Esophagus squamous epithelium (tissue), 4 donors: ENCODE data around the gene ARHGEF37.

Source experiments
- CTCF ChIP-seq, 6 experiments: fragments of 450-650 bp in 4 of 6; fragments of 200-600 bp in 2 of 6; sonication (generic) in 2 of 6; IDR thresholded peaks; one replicate each; pipeline ENCODE4 v1.5.1; 2016 to 2019; ENCODE audit warnings: antibody characterized with exemption in 6 of 6, mild to moderate bottlenecking in 4 of 6, moderate library complexity in 4 of 6
- POLR2A ChIP-seq, 4 donors: fragments of 450-650 bp; IDR thresholded peaks; one replicate each; pipeline ENCODE4 v1.6.1; 2017; ENCODE audit warnings: antibody characterized with exemption in 4 of 4, mild to moderate bottlenecking in 4 of 4, moderate library complexity in 3 of 4

- TF ChIP-seq CTCF (IDR thresholded peaks at IDR 0.05) (no peak), POLR2A (IDR thresholded peaks at IDR 0.05) (no peak)
Observed at GRCh38 chr5:149581931-149582768, 852 bp downstream of the ARHGEF37 start.
